ENCODE data around the gene IRX4. TPM values are rescaled to one million over a fixed set of nuclear protein-coding genes. Genes with fewer than 3 reads are reported as not detected.

IRX4 gene
- total RNA-seq, 1 donor from 2014 or later = not detected

DNA sequence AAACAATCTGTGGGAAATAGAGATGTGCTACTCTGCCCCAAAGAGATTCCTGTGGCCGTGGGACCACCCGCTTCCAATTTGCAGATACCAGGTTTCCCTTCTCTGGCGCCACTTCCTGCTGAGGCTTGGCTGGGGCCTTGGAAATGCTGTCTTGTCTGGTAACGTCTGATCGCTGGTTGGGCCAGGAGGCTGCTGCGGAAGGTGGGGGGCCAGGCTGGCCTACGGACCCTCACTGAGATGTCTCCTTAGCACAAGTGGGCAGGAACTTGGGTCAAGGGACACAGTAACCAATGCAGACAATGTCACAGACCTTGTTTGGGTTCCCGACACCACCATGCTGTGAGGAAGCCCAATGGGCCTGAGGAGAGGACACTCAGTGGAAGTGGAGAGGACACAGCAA, 31.7 kb upstream of the IRX4 start:
- intact Hi-C loops (cut with micrococcal nuclease) = no loop called here

DNA sequence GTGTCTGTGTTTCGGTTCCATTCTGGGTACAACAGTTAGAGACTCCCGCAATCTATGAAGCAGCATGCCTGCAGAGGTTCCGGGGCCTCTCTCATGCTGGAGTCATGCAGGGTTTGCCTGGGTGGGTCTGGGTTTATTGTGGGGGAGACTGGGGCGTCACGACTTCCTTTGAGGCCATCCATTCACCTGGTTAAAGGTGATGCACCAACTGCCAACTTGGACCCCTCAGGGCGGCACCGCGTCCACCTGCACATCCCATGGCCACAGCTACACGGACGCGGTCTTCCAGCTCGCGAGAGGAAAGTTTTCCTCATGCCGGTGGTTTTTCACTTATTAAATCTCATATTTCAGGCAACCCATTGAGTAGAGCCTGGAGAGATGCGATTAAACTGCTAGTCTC, 30.9 kb upstream of the IRX4 start:
- intact Hi-C loops (cut with micrococcal nuclease) = no loop called here

DNA sequence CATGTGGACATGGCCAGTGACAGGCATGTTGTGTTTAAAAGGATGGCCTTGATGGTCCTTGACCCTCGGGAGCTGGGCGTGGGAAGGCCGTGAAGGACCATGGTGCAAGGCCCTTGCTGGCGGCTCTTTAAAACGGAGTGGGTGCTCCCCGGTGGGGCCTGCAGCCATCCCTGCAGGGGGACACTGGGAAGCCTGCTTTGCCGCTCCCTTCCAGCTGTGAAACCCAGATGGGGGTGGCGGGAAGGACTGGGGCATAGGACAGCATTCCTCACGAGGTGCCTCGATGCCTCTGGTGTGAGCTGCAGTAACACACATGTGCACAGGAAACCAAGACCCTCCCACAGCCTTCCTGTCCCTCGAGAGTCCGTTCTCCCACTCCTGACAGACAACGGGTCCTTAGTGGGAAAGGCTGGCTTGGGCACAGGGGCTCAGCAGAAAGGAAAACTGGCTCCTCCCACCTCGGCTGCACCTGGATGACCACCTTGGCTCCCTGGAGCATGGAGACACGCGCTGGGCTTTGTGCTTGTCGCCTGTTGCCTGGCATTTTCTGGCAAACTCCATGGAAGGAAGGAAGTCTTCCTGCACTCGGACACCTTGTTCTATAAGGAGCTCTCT, 30.3 kb upstream of the IRX4 start:
- intact Hi-C loops (cut with micrococcal nuclease) = no loop called here

DNA sequence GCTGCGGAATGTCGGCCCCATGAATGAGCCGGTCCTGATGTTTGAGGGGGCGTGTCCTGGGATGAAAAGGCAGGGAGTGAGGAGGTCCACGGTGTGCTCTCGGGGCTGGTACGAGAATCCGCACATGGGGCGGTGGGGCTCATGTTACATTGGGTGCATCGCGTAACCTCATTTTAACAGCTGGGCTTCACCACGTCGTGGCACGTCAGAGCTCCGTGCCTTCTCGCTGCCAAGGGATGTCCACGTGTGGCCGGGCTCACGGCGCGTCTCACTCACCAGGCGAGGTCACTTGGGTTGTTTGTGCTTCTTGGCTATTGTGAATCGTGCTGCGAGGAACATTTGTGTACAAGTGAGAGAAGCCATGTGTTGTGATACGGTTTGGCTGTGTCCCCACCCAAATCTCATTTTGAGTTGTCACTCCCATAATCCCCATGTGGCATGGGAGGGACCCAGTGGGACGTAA, 29.1 kb upstream of the IRX4 start:
- intact Hi-C loops (cut with micrococcal nuclease) = no loop called here

DNA sequence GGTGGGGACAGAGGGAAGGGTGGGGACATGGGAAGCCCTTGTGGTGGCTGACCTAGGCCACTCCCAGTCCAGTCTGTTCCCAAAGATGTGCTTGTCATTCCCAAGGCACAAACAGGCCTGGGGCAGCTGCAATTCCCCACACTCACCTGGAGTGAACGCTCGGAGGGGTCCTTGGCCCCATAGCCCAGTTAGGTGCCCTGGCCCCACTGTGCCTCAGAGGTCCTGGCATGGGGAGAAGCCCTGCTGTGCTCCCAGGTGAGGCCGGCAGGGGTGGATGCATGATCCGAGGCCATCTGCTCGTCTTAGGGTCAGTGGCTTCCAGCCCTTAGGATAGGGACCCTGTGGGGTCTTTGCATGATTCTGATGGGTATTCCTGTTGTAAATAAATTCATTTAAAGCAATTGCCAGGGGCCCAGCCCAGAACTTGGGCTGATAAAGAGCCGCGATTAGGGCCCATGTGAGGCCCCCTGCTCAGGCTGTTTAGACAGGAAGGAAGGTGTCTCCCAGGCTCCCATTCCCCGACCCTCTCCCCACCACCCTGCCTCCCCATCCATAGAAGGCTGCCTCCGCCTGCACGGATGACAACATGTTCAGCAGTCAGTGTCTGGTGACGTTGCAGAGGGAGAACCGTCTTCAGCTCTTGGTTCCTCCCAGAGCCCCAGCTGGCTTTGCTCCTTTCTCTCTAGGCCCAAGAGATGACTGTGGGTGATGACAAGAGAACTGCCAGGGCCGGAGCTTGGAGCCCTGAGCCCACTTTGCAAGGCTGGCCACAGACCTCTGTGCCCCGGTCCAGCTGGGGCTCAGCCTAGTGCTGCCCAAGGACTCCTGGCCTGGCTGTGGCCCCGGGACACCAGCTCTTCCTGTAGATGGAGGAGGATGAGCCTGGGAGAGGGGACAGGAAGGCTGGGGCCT, 28.4 kb upstream of the IRX4 start:
- intact Hi-C loops (cut with micrococcal nuclease) = no loop called here

DNA sequence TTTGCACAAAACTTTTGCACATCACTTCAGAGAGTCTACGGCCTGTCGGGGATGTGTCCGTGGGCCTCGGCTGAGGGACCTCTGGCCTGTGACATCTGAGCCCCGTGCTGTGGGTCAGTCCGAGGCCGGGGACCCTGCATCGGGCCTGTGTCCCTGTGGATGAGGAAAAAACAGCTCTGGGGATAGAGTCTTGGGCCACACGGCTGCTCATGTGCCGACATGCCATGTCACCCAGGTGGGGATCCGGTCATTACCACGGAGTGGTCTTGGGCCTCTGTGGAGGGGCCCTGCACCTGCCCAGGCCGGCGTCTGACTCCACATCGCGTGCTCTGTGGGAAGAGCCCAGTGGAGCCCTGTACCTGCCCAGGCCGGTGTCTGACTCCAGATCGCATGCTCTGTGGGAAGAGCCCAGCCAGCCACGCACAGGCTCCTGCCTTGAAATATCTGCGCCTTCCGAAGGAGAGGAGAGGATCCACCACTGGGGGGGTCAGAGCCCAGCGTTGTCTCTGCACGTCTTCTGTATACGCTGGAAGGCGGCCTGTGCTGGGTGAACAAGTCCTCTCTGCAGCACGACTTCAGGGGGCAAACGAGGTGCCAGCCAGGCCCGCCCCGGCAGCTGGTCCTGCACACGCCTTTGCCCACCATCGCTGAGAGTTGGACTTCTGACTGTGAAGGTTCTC, 27.5 kb upstream of the IRX4 start:
- intact Hi-C loops (cut with micrococcal nuclease) = no loop called here

DNA sequence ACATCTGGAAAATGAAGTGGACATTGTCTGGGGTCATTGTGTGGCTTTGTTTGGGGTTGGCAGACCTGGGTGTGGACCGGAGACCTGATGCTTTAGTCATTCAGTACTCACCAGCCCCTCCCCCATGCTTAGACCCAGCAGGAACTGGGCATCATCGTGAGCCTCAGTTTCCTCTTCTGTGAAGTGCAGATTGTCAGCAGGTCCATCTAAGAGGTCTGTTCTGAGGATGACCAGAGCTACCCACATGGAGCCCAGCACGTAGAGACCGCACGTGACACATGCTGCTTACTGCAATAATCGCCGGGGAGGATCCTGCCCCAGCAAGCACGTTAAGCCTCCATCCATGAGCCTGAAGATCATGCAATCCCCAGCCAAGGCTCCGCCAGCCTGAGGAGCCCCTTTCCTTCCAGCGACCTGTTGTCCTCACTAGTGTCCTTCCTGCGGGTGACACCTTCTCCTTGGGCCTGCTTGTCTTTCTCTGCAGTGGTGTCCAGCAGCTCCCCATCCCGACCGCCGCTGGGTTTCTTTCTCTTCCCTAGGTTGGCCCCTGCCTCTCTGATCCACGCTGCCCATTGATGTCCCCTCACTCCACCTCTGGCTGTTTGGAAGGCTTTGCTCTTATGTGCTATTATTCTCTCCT, 26.7 kb upstream of the IRX4 start:
- intact Hi-C loops (cut with micrococcal nuclease) = no loop called here

DNA sequence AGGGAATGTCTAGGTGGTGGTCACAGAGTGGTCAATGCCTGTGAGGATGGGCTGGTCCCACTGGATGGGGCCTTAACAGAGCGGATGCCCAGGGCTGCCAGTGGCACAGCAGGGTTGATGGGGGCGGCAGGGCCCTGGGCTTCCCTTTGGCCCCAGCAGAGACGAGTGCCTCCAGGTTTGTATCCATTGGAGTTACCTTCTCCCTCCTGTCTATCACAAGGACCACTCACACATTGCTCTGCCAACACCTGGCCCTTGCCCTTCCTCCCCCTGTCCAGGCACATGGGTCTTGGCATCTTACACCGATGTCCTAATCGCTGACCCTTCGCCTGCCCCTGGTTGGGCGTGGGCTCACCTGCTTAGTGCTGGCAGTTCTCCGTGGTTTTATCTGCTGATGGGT, 26.2 kb upstream of the IRX4 start:
- intact Hi-C loops (cut with micrococcal nuclease) = no loop called here

DNA sequence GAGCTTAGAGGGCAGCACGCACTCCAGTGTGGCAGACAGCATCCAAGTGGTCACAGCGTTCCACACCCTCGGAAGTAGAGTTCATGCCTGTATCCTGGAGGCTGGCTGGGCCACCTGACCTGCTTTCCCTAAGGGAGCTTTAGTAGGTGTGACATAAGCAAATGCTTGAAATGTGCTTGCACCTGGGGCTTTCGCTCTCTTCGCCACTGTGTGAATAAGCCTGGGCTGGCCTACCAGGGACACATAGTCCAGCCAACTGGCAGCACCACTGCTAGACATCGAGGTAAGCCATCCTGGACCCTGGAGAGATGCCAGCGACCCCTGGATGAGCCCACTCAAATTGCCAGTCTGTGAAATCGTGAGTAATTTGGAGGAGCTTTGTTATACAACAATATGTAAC, 24.9 kb upstream of the IRX4 start:
- intact Hi-C loops (cut with micrococcal nuclease) = no loop called here

DNA sequence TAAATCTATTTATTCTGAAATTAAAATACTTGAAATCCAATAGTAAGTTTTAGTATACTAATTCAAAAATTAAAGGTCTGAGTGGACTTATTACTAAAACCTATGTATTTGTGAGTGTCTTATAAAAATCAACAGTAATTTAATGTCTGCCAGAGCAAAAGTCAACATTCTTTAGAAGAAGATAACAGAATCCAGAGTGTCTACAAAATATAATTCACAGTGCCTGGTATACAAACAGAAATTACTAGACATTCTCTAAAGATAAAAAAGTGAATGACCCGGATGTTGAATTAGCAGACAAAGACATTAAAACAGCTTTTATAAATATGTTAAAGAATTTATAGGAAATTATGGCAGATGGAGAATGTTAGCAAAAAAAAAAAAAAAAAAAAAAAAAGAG, 22.4 kb upstream of the IRX4 start:
- intact Hi-C loops (cut with micrococcal nuclease) = no loop called here

DNA sequence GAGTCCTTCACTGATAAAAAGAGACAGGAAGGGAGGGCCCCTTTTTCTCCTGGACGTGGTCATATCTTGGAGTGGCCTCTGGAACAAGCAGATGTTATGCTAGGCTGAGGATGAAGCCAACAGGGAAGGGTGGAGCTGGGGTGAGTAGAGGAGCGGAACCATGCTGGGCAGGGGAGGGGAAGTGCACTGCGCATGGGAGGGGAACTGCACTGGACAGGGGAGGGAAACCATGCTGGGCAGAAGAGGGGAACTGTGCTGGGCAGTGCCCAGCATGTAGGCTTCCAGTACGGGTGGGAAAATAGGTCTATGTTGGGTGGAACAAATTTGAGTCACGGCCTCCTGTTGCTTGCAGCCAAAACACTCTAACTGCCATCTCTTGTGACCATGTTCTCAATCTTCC, 19.3 kb upstream of the IRX4 start:
- intact Hi-C loops (cut with micrococcal nuclease) = no loop called here

DNA sequence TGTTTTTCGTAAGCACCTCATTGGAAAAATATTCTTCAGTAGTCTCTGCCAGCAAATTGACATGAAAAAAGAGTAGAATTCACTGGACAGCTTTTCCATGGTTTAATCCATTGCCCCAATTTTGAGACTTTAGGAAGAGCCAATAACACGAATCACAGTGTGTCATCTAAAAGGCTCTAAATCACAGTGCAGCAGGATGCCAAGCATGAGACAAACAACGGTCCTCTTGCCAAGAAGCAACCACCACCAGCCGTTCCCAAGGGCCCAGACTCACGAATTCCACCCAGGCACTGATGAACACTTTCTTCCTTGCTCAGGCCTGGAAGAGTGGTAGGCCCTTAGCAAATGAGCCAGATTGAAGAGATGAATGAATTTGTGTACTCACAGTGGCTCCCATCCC, 18.3 kb upstream of the IRX4 start:
- intact Hi-C loops (cut with micrococcal nuclease) = no loop called here

DNA sequence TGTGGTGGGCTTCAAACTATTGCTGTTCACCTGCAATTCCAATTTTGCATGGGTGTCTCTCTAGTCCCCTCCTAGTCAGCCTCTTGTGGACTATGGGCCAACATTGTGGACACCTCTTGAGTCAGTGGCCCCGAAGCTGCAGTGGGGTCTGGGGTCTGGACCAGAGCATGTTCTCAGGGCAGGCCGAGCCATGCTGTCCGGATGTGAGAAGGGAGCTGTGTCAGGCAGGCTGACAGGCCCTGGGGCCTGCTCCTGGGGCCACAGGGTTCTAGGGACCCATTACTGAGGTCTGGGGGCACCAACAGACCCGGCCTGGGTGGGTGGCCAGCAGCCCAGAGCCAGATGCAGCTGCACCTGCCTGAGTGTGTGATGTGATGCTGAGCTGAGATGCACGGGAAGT, 16.5 kb upstream of the IRX4 start:
- intact Hi-C loops (cut with micrococcal nuclease) = no loop called here

DNA sequence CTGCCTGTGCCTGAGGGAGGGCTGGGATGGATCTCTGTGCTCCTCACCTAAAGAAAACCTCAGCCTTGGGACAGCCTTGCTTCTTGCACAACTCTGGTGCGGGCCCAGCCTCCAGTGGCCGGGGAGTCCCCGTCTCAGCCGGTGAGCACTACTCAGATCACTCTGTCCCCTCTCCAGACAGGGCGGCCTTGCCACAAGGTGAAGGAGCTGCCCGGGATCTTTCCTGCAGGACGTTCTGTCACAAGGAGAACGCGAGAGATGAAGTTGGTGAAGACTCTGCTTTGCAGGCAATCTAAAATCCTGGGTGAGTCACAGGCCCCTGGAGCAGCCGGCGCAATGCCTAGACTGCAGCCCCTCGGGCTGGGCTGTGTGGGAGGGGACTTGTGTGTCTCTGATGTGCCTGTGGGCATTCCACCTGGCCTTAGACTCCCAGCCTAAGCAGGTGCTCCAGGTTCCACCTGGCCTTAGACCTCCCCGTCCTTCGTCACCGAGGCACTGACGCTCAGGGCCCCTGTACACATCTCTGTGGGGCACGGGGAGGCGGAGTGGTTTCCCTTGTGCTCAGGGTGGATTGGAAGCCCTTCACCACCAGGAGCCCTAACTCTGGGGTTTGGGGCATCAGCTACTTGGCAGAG, 15.2 kb upstream of the IRX4 start:
- intact Hi-C loops (cut with micrococcal nuclease) = no loop called here

DNA sequence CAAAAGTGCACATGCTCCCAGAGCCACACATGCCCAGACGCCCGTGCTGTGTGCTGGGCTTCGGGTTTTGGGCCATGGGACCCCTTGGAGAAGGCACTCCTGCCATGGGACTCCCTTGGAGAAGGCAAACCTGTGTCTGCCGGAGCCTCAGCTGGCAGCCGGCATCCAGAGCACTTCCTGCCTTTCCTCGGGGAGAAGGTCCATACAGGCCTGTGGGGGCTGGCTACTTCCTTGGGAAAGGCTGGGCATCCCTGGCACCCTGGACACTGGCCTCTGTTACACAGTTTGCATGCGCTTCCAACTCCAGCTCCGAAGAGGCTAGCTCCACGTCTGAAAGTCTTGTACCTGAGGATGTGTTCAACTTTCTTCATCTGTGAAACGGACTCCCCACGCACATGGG, 14.7 kb upstream of the IRX4 start:
- intact Hi-C loops (cut with micrococcal nuclease) = no loop called here

DNA sequence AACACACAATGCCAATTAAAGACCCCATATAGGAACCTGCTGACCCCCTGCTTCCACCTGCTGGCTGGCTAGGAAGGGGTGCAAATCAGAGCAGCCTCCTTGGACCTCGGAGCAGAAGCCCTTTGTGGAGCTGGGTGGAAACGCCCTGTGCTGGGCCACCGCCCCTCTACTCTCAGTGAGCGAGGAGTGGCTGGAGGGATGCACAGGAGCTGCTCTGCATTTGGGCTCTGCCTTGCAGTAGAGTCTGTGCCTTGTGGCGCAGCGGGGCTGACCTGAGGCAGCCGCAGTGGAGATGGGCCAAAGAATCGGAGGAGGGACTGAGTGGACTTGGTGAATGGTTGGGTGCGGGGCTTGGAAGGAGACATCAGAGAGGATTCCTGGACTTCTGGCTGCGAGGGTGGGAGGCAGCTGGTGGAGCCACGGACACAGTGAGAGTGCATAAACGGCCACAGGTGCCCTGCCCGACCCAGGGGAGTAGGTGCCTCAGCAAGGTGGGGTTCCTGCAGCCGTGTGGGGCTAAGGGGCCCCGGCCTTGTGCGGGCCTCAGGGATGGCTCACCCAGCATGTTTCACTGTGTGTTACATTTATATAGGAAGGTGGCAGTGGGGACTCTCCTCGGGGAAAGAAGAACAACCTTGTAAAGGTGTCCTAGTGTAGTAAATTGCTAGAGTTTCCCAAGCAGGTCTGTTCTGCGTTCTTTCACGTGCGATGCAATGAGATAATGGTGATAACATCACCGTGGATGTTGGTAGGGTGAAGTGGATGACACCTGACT, 14.1 kb upstream of the IRX4 start:
- intact Hi-C loops (cut with micrococcal nuclease) = no loop called here

DNA sequence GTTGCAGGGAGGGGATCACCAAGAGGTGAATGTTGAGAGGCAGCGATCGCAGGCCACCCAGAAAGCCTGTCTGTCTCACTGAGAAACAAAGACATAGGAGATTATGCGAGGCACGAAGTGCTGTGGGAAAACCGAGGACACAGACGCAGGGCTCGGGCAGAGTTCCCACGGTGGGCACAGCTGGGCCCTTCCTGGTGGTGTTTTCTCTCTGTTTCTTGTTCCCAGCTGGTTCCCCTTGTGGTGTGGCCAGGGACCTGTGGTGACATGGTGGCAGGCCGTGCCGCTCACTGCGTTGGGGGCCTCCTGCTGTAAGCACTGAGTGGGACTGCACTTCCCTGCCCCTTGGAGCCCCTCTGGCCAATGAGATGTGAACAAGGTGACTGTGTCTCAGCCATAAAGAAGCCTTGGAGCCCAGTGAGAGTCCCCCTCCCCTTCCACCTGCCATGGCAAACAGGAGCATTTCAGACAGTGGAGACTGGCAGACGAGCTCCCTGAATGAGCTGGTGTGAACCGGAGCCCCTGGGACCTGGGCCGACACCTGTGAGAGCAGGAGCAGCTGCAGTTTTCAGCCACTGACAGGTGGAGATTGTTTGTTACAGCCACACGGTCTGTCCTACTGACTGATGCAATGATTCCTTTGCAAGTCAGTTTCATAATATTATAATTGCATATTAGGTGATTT, 13.2 kb upstream of the IRX4 start:
- intact Hi-C loops (cut with micrococcal nuclease) = no loop called here

DNA sequence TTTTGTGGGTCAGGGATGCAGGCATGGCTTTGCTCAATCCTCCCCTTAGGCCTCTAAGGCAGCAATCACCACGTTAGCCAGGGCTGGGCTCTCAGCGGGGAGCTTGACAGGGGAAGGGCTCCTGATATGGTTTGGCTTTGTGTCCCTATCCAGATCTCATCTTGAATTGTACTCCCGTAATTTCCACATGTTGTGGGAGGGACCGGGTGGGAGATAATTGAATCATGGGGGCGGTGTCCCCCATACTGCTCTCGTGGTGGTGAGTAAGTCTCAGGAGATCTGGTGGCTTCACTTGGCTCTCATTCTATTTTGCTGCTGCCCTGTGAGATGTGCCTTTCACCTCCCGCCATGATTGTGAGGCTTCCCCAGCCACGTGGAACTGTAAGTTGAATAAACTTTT, 11.5 kb upstream of the IRX4 start:
- intact Hi-C loops (cut with micrococcal nuclease) = no loop called here

DNA sequence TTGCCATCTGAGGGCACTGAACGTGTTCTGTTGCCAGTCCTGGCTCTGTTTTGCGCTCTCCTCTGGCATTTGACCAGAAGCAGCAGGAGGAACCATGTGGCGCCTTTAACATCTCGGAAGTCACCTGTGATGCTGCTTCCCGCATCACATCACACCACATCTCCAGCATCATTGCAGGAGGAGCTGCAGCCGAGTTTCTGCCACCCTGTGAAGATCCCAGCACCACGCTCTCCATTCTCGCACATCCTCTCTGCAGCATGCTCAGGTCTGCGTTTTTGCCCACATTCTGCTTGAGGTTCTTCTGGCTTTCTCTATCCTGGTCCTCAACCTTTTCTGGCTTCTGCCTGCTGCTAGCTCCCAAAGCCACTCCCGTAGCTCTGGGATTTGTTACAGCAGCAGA, 11.0 kb upstream of the IRX4 start:
- intact Hi-C loops (cut with micrococcal nuclease) = no loop called here
